LNCaP clone FGC (cell line): ENCODE results near the gene CNTNAP1.
A peak's percentile ranks its signal among the peaks of the same experiment; 100 is the strongest.

Experiments
- DNase-seq: peaks from one replicate; pipeline ENCODE4 v3.0.0-alpha.2; 2011; ENCODE audit warnings: low read depth
- H3K4me3 ChIP-seq: 2 replicates; pipeline ENCODE4 v1.5.1; 2011; ENCODE audit warnings: mild to moderate bottlenecking, low read depth, low read length, control low read depth
- CTCF ChIP-seq: IDR thresholded peaks from 2 replicates; pipeline ENCODE4 v1.5.1; 2012; ENCODE audit warnings: mild to moderate bottlenecking; ENCODE audit not compliant: control insufficient read depth, insufficient read depth; ENCODE audit errors: extremely low read depth

Gene CNTNAP1

GRCh38 chr17:42679492-42680330 lies 2.6 kb upstream of the CNTNAP1 start:
- no peak overlapping the region for H3K4me3 ChIP-seq
- no peak for DNase-seq
- peak; percentile 46 for TF ChIP-seq CTCF

GRCh38 chr17:42680331-42680808 lies 2.0 kb upstream of the CNTNAP1 start:
- DNase-seq, result no peak
- no peak for TF ChIP-seq CTCF
- H3K4me3 ChIP-seq, result no peak overlapping the region

- H3K4me3 ChIP-seq, result no peak overlapping the region
- no peak for DNase-seq
- TF ChIP-seq CTCF, result no peak
Measured at GRCh38 chr17:42682722-42683403, 532 bp downstream of the CNTNAP1 start.

- no peak overlapping the region for H3K4me3 ChIP-seq
- TF ChIP-seq CTCF, result no peak
Measured at GRCh38 chr17:42683407-42684034, 1.2 kb downstream of the CNTNAP1 start.

GRCh38 chr17:42684929-42685556 lies 2.7 kb downstream of the CNTNAP1 start:
- DNase-seq, result no peak
- TF ChIP-seq CTCF, result no peak
- H3K4me3 ChIP-seq, result no peak overlapping the region

More at GRCh38 chr17:42683407-42684034, 1.2 kb downstream of the CNTNAP1 start:
- DNase-seq, result no peak

- no peak overlapping the region for H3K4me3 ChIP-seq
- no peak for TF ChIP-seq CTCF
- no peak for DNase-seq
Measured at GRCh38 chr17:42685831-42686230, 3.5 kb downstream of the CNTNAP1 start.
